Endothelial cell of umbilical vein (primary cell): ENCODE results near the gene SIAH3.

Experiments
- CTCF ChIP-seq, 2 donors: IDR thresholded peaks; 1 replicate in 1 of 2; 2 replicates in 1 of 2; pipeline ENCODE4 v1.5.1; 2011; ENCODE audit warnings: low read length in 2 of 2, mild to moderate bottlenecking in 2 of 2, moderate library complexity in 2 of 2, control low read depth in 1 of 2, inconsistent platforms in 1 of 2, low read depth in 1 of 2; ENCODE audit not compliant: insufficient read depth in 1 of 2; ENCODE audit errors: extremely low read depth in 1 of 2
- EZH2 ChIP-seq: IDR thresholded peaks from 2 replicates; pipeline ENCODE4 v1.6.1; 2012; ENCODE audit warnings: borderline replicate concordance, low read depth, mild to moderate bottlenecking, moderate library complexity, low read length, inconsistent platforms; ENCODE audit not compliant: severe bottlenecking
- FOS ChIP-seq: IDR thresholded peaks from 2 replicates; pipeline ENCODE4 v1.6.1; 2011; ENCODE audit warnings: mild to moderate bottlenecking, low read length, moderate library complexity, borderline replicate concordance; ENCODE audit not compliant: insufficient read depth
- GATA2 ChIP-seq: IDR thresholded peaks from 2 replicates; pipeline ENCODE4 v1.7.0; 2011; ENCODE audit warnings: low read depth, mild to moderate bottlenecking, moderate library complexity, mixed read lengths, low read length; ENCODE audit not compliant: insufficient read length, insufficient read depth
- JUN ChIP-seq: IDR thresholded peaks from 2 replicates; pipeline ENCODE4 v1.6.1; 2011; ENCODE audit warnings: borderline replicate concordance, low read depth; ENCODE audit not compliant: insufficient read length, insufficient read depth
- MAX ChIP-seq: IDR thresholded peaks from 2 replicates; pipeline ENCODE4 v1.6.1; 2011; ENCODE audit not compliant: insufficient read depth, insufficient read length
- MYC ChIP-seq: IDR thresholded peaks from one replicate; pipeline ENCODE4 v1.6.1; 2011; ENCODE audit warnings: mild to moderate bottlenecking, low read depth, low read length
- POLR2A ChIP-seq: IDR thresholded peaks from 2 replicates; pipeline ENCODE4 v1.6.1; 2012; ENCODE audit warnings: low read depth, mild to moderate bottlenecking, control low read depth, low read length
- POLR2AphosphoS5 ChIP-seq: IDR thresholded peaks from 2 replicates; pipeline ENCODE4 v1.6.1; 2012; ENCODE audit warnings: low read depth, mild to moderate bottlenecking, control low read depth, low read length, moderate library complexity; ENCODE audit not compliant: insufficient read depth

- TF ChIP-seq CTCF (IDR thresholded peaks at IDR 0.05; ENCODE audit: extremely low read depth in 1 of 2, insufficient read depth in 1 of 2, low read depth in 1 of 2, low read length in 2 of 2) (no peak), POLR2AphosphoS5 (no peak), POLR2A (no peak), EZH2 (no peak), MAX (no peak), MYC (no peak), JUN (no peak), FOS (no peak), GATA2 (no peak)
Observed at GRCh38 chr13:45748941-45749759, 102.4 kb downstream of the SIAH3 start.
